ENCODE measurements around the gene SERPIND1.

- TF ChIP-seq CTCF (IDR thresholded peaks at IDR 0.05; ENCODE audit: poor library complexity, severe bottlenecking) (no peak), REST (IDR thresholded peaks at IDR 0.05; ENCODE audit: borderline replicate concordance) (no peak), RAD21 (conservative IDR thresholded peaks at IDR 0.05) (no peak), SMC3 (conservative IDR thresholded peaks at IDR 0.05; ENCODE audit: poor library complexity) (no peak), EZH2 (IDR thresholded peaks at IDR 0.05; ENCODE audit: borderline replicate concordance, insufficient read depth, low read length, poor library complexity, severe bottlenecking) (no peak), MXI1 (conservative IDR thresholded peaks at IDR 0.05; ENCODE audit: poor library complexity, severe bottlenecking) (no peak), POLR2AphosphoS5 (IDR thresholded peaks at IDR 0.05) (no peak)
Observed at GRCh38 chr22:20766530-20766929, 7.4 kb upstream of the SERPIND1 start.
